PC-3 (cell line): ENCODE results near the gene BCAS3. TPM values are rescaled to one million over a fixed set of nuclear protein-coding genes. Genes with fewer than 3 reads are reported as not detected.
A peak's percentile ranks its signal among the peaks of the same experiment; 100 is the strongest.
"Not testable (repeated sequence)": the region's sequence is repeated elsewhere in the genome, so short reads cannot be mapped to it uniquely, and the experiment has no call there.

Experiments
- ATAC-seq: fragments of 200-7000 bp; cut with Tn5 transposase; 2 replicates; pipeline ENCODE4 v1.9.1; 2020; ENCODE audit warnings: mild to moderate bottlenecking, moderate library complexity
- BruUV-seq: library from RNA; stranded (reverse); fragments of 400-500 nt; replicated peaks from 2 replicates; lab custom pipeline; 2021; lab: Mats Ljungman, UMichigan
- CTCF ChIA-PET: fragments of 300-600 bp; sonication (Branson Sonifier 250); formaldehyde crosslinking; loops from one replicate; lab custom pipeline; 2022; ENCODE audit warnings: antibody characterized with exemption; lab: Charles Lee
- POLR2A ChIA-PET: fragments of 300-600 bp; sonication (Branson Sonifier 250); formaldehyde crosslinking; loops from one replicate; lab custom pipeline; 2022; ENCODE audit warnings: antibody characterized with exemption; ENCODE audit not compliant: unreplicated experiment; lab: Charles Lee
- DNase-seq: peaks from one replicate; pipeline ENCODE4 v3.0.0-alpha.2; 2015
- H2AFZ ChIP-seq: fragments of 300-600 bp; sonication (generic); 2 replicates; pipeline ENCODE4 v1.6.0; 2016; ENCODE audit warnings: antibody characterized with exemption, low read length
- H3F3A ChIP-seq: fragments of 300-600 bp; sonication (generic); one replicate; pipeline ENCODE4 v1.6.0; 2017; ENCODE audit warnings: antibody characterized with exemption, low read length, control low read depth, mild to moderate bottlenecking; ENCODE audit not compliant: unreplicated experiment
- H3K27ac ChIP-seq: fragments of 300-600 bp; sonication (generic); 2 replicates; pipeline ENCODE4 v1.5.1; 2016; ENCODE audit warnings: mild to moderate bottlenecking, low read length
- H3K27me3 ChIP-seq: fragments of 300-600 bp; sonication (generic); 2 replicates; pipeline ENCODE4 v1.6.1; 2016; ENCODE audit warnings: low read length, mixed read lengths
- H3K36me3 ChIP-seq: fragments of 300-600 bp; sonication (generic); 2 replicates; pipeline ENCODE4 v1.6.1; 2016; ENCODE audit warnings: low read depth, mixed run types, low read length, mixed read lengths
- H3K4me1 ChIP-seq: fragments of 300-600 bp; sonication (generic); 2 replicates; pipeline ENCODE4 v1.5.1; 2016; ENCODE audit warnings: low read length; ENCODE audit not compliant: insufficient read depth
- H3K4me2 ChIP-seq: fragments of 300-600 bp; sonication (generic); 2 replicates; pipeline ENCODE4 v1.6.0; 2016; ENCODE audit warnings: low read length
- H3K4me3 ChIP-seq: fragments of 300-600 bp; sonication (generic); 2 replicates; pipeline ENCODE4 v1.5.1; 2016; ENCODE audit warnings: mild to moderate bottlenecking, low read length, mixed read lengths
- H3K79me2 ChIP-seq: fragments of 300-600 bp; sonication (generic); 2 replicates; pipeline ENCODE4 v1.6.1; 2017; ENCODE audit warnings: low read length, mixed read lengths
- H3K9ac ChIP-seq: fragments of 300-600 bp; sonication (generic); 2 replicates; pipeline ENCODE4 v1.6.0; 2016; ENCODE audit warnings: mild to moderate bottlenecking, low read length
- H3K9me2 ChIP-seq: fragments of 300-600 bp; sonication (generic); replicated peaks from 2 replicates; pipeline ENCODE4 v1.6.1; 2016; ENCODE audit warnings: mixed run types, low read length, mixed read lengths
- H3K9me3 ChIP-seq: fragments of 300-600 bp; sonication (generic); 2 replicates; pipeline ENCODE4 v1.6.1; 2016; ENCODE audit warnings: low read length, mixed read lengths
- H4K20me1 ChIP-seq: fragments of 300-600 bp; sonication (generic); 2 replicates; pipeline ENCODE4 v1.6.1; 2016; ENCODE audit warnings: low read length, mixed read lengths
- CTCF ChIP-seq: fragments of 300-600 bp; sonication (generic); conservative IDR thresholded peaks from 2 replicates; pipeline ENCODE4 v1.5.1; 2017; ENCODE audit warnings: antibody characterized with exemption, low read depth, mild to moderate bottlenecking, low read length
- EZH2 ChIP-seq: fragments of 300-600 bp; sonication (generic); IDR thresholded peaks from one replicate; pipeline ENCODE4 v1.6.1; 2017; ENCODE audit warnings: antibody characterized with exemption, mild to moderate bottlenecking, low read length; ENCODE audit not compliant: unreplicated experiment
- EZH2phosphoT487 ChIP-seq: fragments of 300-600 bp; sonication (generic); IDR thresholded peaks from 2 replicates; pipeline ENCODE4 v1.6.1; 2018; ENCODE audit warnings: mild to moderate bottlenecking, antibody characterized with exemption, low read length, borderline replicate concordance
- intact Hi-C: fragments of 100-400 bp; cut with micrococcal nuclease; formaldehyde crosslinking; loops from 2 replicates; pipeline ENCODE4 v1.9.0; 2023
- total RNA-seq: library from RNA; depleted of rRNA; stranded (reverse); fragments of >200 nt; gene quantifications from 2 replicates; pipeline ENCODE4 v1.2.3, GENCODE V29; 2014

BCAS3 gene
- total RNA-seq, 1 experiment from 2014 or later, result 25.9 TPM

- ATAC-seq (peak; percentile 70), DNase-seq (peak; percentile 57)
- no peaks in the 10 kb centered on the region for H3K79me2 ChIP-seq
- no peaks in the 10 kb centered on the region for H3K36me3 ChIP-seq
- H4K20me1 ChIP-seq, result no peaks in the 10 kb centered on the region
- no peak overlapping the region for H3K4me2 ChIP-seq
- no peak overlapping the region for H3K9ac ChIP-seq
- H3K27ac ChIP-seq, result no peak overlapping the region
- CTCF ChIA-PET, result interaction anchor here (0.8 to 1.6 kb wide), 4 partner anchors 20 to 358 kb away, joined by 3 to 9 read pairs (median 3); no protein-coding TSS in a partner anchor
- no peak overlapping the region for H2AFZ ChIP-seq
- TF ChIP-seq EZH2 (no peak), CTCF (peak; percentile 55)
- H3K9me3 ChIP-seq, result no peaks in the 10 kb centered on the region
- intact Hi-C loops, result loop anchor here (5.0 kb wide), 3 partner anchors 201 to 336 kb away; no protein-coding TSS in a partner anchor
- H3F3A ChIP-seq, result no peaks in the 10 kb centered on the region
- no TSS peak for BruUV-seq
- H3K4me3 ChIP-seq, result no peak overlapping the region
- no peaks in the 10 kb centered on the region for H3K9me2 ChIP-seq
- H3K4me1 ChIP-seq, result no peaks in the 10 kb centered on the region
- H3K27me3 ChIP-seq, result no peaks in the 10 kb centered on the region
- POLR2A ChIA-PET, result interaction anchor here (0.5 kb wide), 1 partner anchor 256 kb away, joined by 4 read pairs; no protein-coding TSS in a partner anchor
Observed at GRCh38 chr17:61000911-61001310, 323.3 kb downstream of the BCAS3 start.

DNA sequence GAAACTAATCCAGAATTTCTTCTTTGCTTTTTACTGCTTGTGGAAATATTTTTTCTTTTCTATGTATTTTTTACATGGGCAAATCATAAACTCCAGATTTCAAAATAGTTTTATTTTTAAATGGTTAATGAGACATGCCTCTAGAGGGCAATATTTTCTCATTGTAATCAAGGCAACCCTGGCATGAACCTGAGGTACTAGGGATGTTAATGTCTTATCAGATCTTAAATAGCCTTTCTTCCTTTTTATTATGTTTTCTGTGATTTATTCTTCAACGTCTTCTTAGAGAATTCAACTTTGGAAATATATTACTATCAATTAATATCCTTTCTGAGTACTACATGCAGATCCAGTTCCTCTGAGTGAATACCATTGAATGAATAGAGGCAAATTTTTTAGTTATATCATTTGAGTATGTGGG is 324.7 kb downstream of the BCAS3 start:
- no TSS peak for BruUV-seq
- intact Hi-C loops, result loop anchor here (1.0 to 5.0 kb wide), 8 partner anchors 200 to 572 kb away; partner anchors contain the start of gene TBX2
- no peaks in the 10 kb centered on the region for H3K36me3 ChIP-seq
- no peak overlapping the region for H3K4me2 ChIP-seq
- ChIA-PET POLR2A (no interaction called here), CTCF (interaction anchor here (0.6 kb wide), 1 partner anchor 329 kb away, joined by 3 read pairs; no protein-coding TSS in a partner anchor)
- no peaks in the 10 kb centered on the region for H3K27me3 ChIP-seq
- ATAC-seq (peak; percentile 42; the same call in 1 of the 2 replicates), DNase-seq (peak; percentile 81)
- no peak overlapping the region for H2AFZ ChIP-seq
- no peaks in the 10 kb centered on the region for H3K9me2 ChIP-seq
- H3K4me1 ChIP-seq, result no peaks in the 10 kb centered on the region
- H3K27ac ChIP-seq, result no peak overlapping the region
- H4K20me1 ChIP-seq, result no peaks in the 10 kb centered on the region
- no peaks in the 10 kb centered on the region for H3F3A ChIP-seq
- no peaks in the 10 kb centered on the region for H3K79me2 ChIP-seq
- H3K4me3 ChIP-seq, result no peak overlapping the region
- TF ChIP-seq CTCF (peak; percentile 87), EZH2phosphoT487 (no peak)
- no peaks in the 10 kb centered on the region for H3K9me3 ChIP-seq
- no peak overlapping the region for H3K9ac ChIP-seq

DNA sequence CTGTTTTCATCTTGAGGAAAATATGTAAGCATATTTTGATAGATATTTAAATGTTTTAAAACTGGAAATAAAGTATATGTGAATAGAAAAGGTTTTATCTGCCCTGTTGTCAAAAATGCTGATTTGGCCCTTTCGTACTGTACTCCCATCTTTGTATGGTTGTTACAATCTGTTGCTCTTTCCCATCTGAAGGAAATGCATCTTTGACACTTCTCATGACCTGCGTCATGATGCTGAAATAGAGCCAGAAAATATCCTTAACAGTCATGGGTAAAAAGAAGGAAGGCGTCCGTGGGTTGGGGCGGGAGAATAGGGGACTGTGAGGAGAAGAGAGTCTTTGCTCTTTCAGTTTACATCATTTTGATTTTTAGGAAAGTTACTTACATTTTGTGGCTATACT is 327.7 kb downstream of the BCAS3 start:
- no peaks in the 10 kb centered on the region for H3K27me3 ChIP-seq
- BruUV-seq, result no TSS peak
- no peaks in the 10 kb centered on the region for H3K36me3 ChIP-seq
- no peak overlapping the region for H3K9ac ChIP-seq
- intact Hi-C loops, result no loop called here
- H3K4me1 ChIP-seq, result no peaks in the 10 kb centered on the region
- H3K4me3 ChIP-seq, result no peak overlapping the region
- H3K9me2 ChIP-seq, result no peaks in the 10 kb centered on the region
- no peak for DNase-seq
- no peaks in the 10 kb centered on the region for H3F3A ChIP-seq
- no peak overlapping the region for H3K4me2 ChIP-seq
- H4K20me1 ChIP-seq, result no peaks in the 10 kb centered on the region
- H3K27ac ChIP-seq, result no peak overlapping the region
- no peaks in the 10 kb centered on the region for H3K79me2 ChIP-seq
- no peaks in the 10 kb centered on the region for H3K9me3 ChIP-seq
- CTCF ChIA-PET, result no interaction called here
- no peak for ATAC-seq
- POLR2A ChIA-PET, result no interaction called here
- TF ChIP-seq EZH2 (no peak), EZH2phosphoT487 (no peak), CTCF (no peak)
- no peak overlapping the region for H2AFZ ChIP-seq

- H3K79me2 ChIP-seq, H3K9ac ChIP-seq, DNase-seq, POLR2A ChIA-PET, H3K36me3 ChIP-seq, BruUV-seq, H2AFZ ChIP-seq, H3K4me1 ChIP-seq, H3K9me3 ChIP-seq, H3F3A ChIP-seq, H3K27me3 ChIP-seq, H3K4me3 ChIP-seq, H3K9me2 ChIP-seq, H3K4me2 ChIP-seq, H4K20me1 ChIP-seq, intact Hi-C loops, ATAC-seq, CTCF ChIA-PET, H3K27ac ChIP-seq: not testable (repeated sequence)
Observed at GRCh38 chr17:61005958-61006357, 328.3 kb downstream of the BCAS3 start.
